NCI-H1105 treated with DMSO at 0.1 percent for 48 hours (cell line): ENCODE results near the gene UBAP2L.
"Not testable (repeated sequence)": the region's sequence is repeated elsewhere in the genome, so short reads cannot be mapped to it uniquely, and the experiment has no call there.

Experiments used
- DNase-seq: peaks from one replicate; lab custom pipeline; 2025; lab: John Stamatoyannopoulos, UW

UBAP2L gene

GRCh38 chr1:154312229-154313065 is 91.7 kb downstream of the UBAP2L start:
- not testable (repeated sequence) for DNase-seq

GRCh38 chr1:154313066-154313356 is 92.3 kb downstream of the UBAP2L start:
- no peak for DNase-seq

GRCh38 chr1:154314226-154314625 is 93.5 kb downstream of the UBAP2L start:
- DNase-seq: not testable (repeated sequence)

GRCh38 chr1:154316704-154317103 is 95.9 kb downstream of the UBAP2L start:
- no peak for DNase-seq

- no peak for DNase-seq
These were observed 97.6 kb downstream of the UBAP2L start for GRCh38 chr1:154318386-154318785.
